NCI-H1930 (cell line): ENCODE results near the gene ARHGAP8.
"Not testable (repeated sequence)": the region's sequence is repeated elsewhere in the genome, so short reads cannot be mapped to it uniquely, and the experiment has no call there.

Experiments
- DNase-seq, 2 experiments: peaks; one replicate each; lab custom pipeline; 2025; lab: John Stamatoyannopoulos, UW

The ARHGAP8 gene

GRCh38 chr22:44773082-44773481, 20.7 kb downstream of the ARHGAP8 start:
- DNase-seq = no peak

GRCh38 chr22:44775862-44776261, 23.5 kb downstream of the ARHGAP8 start:
- no peak for DNase-seq

- DNase-seq = no peak
These were observed 24.4 kb downstream of the ARHGAP8 start for GRCh38 chr22:44776605-44777363.

GRCh38 chr22:44777364-44777755, 25.0 kb downstream of the ARHGAP8 start:
- no peak for DNase-seq

- no peak for DNase-seq
These were observed 28.6 kb downstream of the ARHGAP8 start for GRCh38 chr22:44780876-44781449.

- DNase-seq = no peak
These were observed 30.1 kb downstream of the ARHGAP8 start for GRCh38 chr22:44782363-44782963.

GRCh38 chr22:44783091-44783490, 30.7 kb downstream of the ARHGAP8 start:
- no peak for DNase-seq

GRCh38 chr22:44783581-44783980, 31.2 kb downstream of the ARHGAP8 start:
- no peak for DNase-seq

- DNase-seq = no peak
These were observed 33.8 kb downstream of the ARHGAP8 start for GRCh38 chr22:44786136-44786535.

GRCh38 chr22:44786610-44787009, 34.2 kb downstream of the ARHGAP8 start:
- DNase-seq = no peak

- no peak for DNase-seq
These were observed 35.5 kb downstream of the ARHGAP8 start for GRCh38 chr22:44787832-44788231.

- DNase-seq = no peak
These were observed 40.7 kb downstream of the ARHGAP8 start for GRCh38 chr22:44793106-44793505.

GRCh38 chr22:44793506-44794172, 41.3 kb downstream of the ARHGAP8 start:
- no peak for DNase-seq

GRCh38 chr22:44795701-44796630, 43.6 kb downstream of the ARHGAP8 start:
- DNase-seq = no peak

GRCh38 chr22:44797181-44797725, 44.9 kb downstream of the ARHGAP8 start:
- DNase-seq = no peak

- no peak for DNase-seq
These were observed 46.9 kb downstream of the ARHGAP8 start for GRCh38 chr22:44799077-44799945.

GRCh38 chr22:44799946-44800634, 47.7 kb downstream of the ARHGAP8 start:
- DNase-seq = not testable (repeated sequence)

- no peak for DNase-seq
These were observed 49.1 kb downstream of the ARHGAP8 start for GRCh38 chr22:44801476-44801875.

- no peak for DNase-seq
These were observed 49.8 kb downstream of the ARHGAP8 start for GRCh38 chr22:44802071-44802700.
